T-helper 1 cell treated with Interleukin-12 subunit alpha and Interleukin-12 subunit beta and Interleukin-4 antibody, amounts not matched to agents 30 μg/mL and 1 μg/mL, for 36 hours (primary cell): ENCODE data around the gene NUP155.
"Not testable (repeated sequence)": the region's sequence is repeated elsewhere in the genome, so short reads cannot be mapped to it uniquely, and the experiment has no call there.

Experiments used
- H3K27ac Mint-ChIP-seq: one replicate; pipeline ENCODE4 v1.8.0; 2021; ENCODE audit warnings: mild to moderate bottlenecking, mixed read lengths
- H3K27me3 Mint-ChIP-seq: one replicate; pipeline ENCODE4 v1.8.0; 2021; ENCODE audit warnings: low read depth, mixed read lengths
- H3K36me3 Mint-ChIP-seq: one replicate; pipeline ENCODE4 v1.8.0; 2021; ENCODE audit warnings: low read depth, mixed read lengths
- H3K4me1 Mint-ChIP-seq: one replicate; pipeline ENCODE4 v1.8.0; 2021; ENCODE audit warnings: low read depth, mixed read lengths
- H3K4me3 Mint-ChIP-seq: one replicate; pipeline ENCODE4 v1.8.0; 2021; ENCODE audit warnings: mild to moderate bottlenecking, moderate library complexity, mixed read lengths
- H3K9me3 Mint-ChIP-seq: one replicate; pipeline ENCODE4 v1.8.0; 2021; ENCODE audit warnings: mixed read lengths

NUP155 gene

GRCh38 chr5:37323607-37324006, 47.3 kb downstream of the NUP155 start:
- no peak overlapping the region for H3K4me3 Mint-ChIP-seq
- no peak overlapping the region for H3K27ac Mint-ChIP-seq
- peaks cover 2% of the 10 kb centered on the region for H3K4me1 Mint-ChIP-seq
- H3K36me3 Mint-ChIP-seq: peaks cover 37% of the 10 kb centered on the region
- H3K27me3 Mint-ChIP-seq: no peaks in the 10 kb centered on the region
- H3K9me3 Mint-ChIP-seq: no peaks in the 10 kb centered on the region

GRCh38 chr5:37319037-37319782, 51.7 kb downstream of the NUP155 start:
- Mint-ChIP-seq H3K36me3 (peaks cover 42% of the 10 kb centered on the region), H3K27me3 (no peaks in the 10 kb centered on the region), H3K4me1 (peaks cover 10% of the 10 kb centered on the region), H3K27ac (no peak overlapping the region), H3K4me3 (no peak overlapping the region), H3K9me3 (no peaks in the 10 kb centered on the region)

- no peak overlapping the region for H3K27ac Mint-ChIP-seq
- H3K36me3 Mint-ChIP-seq: peaks cover 51% of the 10 kb centered on the region
- no peaks in the 10 kb centered on the region for H3K9me3 Mint-ChIP-seq
- H3K27me3 Mint-ChIP-seq: no peaks in the 10 kb centered on the region
- H3K4me1 Mint-ChIP-seq: peaks cover 10% of the 10 kb centered on the region
- H3K4me3 Mint-ChIP-seq: no peak overlapping the region
These were observed 54.9 kb downstream of the NUP155 start for GRCh38 chr5:37316027-37316426.

GRCh38 chr5:37310360-37310759, 60.5 kb downstream of the NUP155 start:
- Mint-ChIP-seq H3K4me3 (no peak overlapping the region), H3K27me3 (no peaks in the 10 kb centered on the region), H3K27ac (no peak overlapping the region), H3K36me3 (peaks cover 38% of the 10 kb centered on the region), H3K4me1 (peaks cover 1% of the 10 kb centered on the region), H3K9me3 (no peaks in the 10 kb centered on the region)

- Mint-ChIP-seq H3K36me3 (peaks cover 33% of the 10 kb centered on the region), H3K4me3 (no peak overlapping the region), H3K9me3 (no peaks in the 10 kb centered on the region), H3K27ac (no peak overlapping the region), H3K4me1 (no peaks in the 10 kb centered on the region), H3K27me3 (no peaks in the 10 kb centered on the region)
These were observed 62.1 kb downstream of the NUP155 start for GRCh38 chr5:37308793-37309192.

GRCh38 chr5:37304888-37305287, 66.0 kb downstream of the NUP155 start:
- Mint-ChIP-seq H3K27ac (no peak overlapping the region), H3K9me3 (no peaks in the 10 kb centered on the region), H3K4me3 (no peak overlapping the region), H3K27me3 (no peaks in the 10 kb centered on the region), H3K36me3 (peaks cover 19% of the 10 kb centered on the region), H3K4me1 (no peaks in the 10 kb centered on the region)

GRCh38 chr5:37296313-37296712, 74.6 kb downstream of the NUP155 start:
- H3K9me3 Mint-ChIP-seq, H3K4me1 Mint-ChIP-seq, H3K27me3 Mint-ChIP-seq, H3K4me3 Mint-ChIP-seq, H3K27ac Mint-ChIP-seq: not testable (repeated sequence)
- peaks cover 34% of the 10 kb centered on the region for H3K36me3 Mint-ChIP-seq

DNA sequence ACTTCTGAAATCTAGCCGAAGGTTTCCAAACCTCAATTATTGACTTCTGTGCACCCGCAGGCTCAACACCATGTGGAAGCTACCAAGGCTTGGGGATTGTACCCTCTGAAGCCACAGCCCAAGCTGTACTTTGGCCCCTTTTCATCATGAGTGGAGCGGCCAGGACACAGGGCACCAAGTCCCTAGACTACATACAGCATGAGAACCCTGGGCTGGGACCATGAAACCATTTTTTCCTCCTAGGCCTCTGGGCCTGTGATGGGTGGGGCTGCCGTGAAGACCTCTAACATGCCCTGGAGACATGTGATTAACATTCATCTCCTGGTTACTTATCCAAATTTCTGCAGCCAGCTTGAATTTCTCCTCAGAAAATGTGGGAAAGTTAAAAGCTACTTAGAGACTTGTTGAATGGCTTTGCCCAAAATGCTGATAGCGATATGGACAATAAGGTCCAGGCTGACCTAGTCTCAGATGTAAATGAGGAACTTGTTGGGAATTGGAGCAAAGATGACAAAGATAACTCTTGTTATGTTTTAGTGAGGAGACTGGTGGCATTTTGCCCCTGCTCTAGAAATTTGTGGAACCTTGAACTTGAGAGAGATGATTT, 87.6 kb downstream of the NUP155 start:
- Mint-ChIP-seq H3K36me3 (peaks cover 11% of the 10 kb centered on the region), H3K27ac (no peak overlapping the region), H3K9me3 (peaks cover 36% of the 10 kb centered on the region), H3K4me3 (no peak overlapping the region), H3K27me3 (no peaks in the 10 kb centered on the region), H3K4me1 (no peaks in the 10 kb centered on the region)

DNA sequence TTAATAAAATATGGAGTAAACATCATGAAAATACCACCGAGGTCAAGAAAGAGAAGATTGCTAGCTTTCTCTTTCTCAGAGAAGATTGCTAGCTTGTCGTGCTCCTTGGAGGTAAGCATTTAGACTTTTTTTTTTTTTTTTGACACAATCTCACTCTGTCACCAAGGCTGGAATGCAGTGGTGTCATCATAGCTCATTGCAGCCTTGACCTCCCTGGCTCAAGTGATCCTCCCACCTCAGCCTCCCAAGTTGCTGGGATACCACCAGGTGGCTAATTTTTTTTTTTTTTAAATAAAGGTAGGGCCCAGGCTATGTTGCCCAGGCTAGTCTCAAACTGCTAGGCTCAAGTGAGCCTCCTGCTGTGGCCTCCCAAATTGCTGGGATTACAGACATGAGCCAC, 95.4 kb downstream of the NUP155 start:
- peaks cover 15% of the 10 kb centered on the region for H3K9me3 Mint-ChIP-seq
- H3K27ac Mint-ChIP-seq: no peak overlapping the region
- no peaks in the 10 kb centered on the region for H3K27me3 Mint-ChIP-seq
- no peaks in the 10 kb centered on the region for H3K36me3 Mint-ChIP-seq
- H3K4me1 Mint-ChIP-seq: no peaks in the 10 kb centered on the region
- H3K4me3 Mint-ChIP-seq: no peak overlapping the region

DNA sequence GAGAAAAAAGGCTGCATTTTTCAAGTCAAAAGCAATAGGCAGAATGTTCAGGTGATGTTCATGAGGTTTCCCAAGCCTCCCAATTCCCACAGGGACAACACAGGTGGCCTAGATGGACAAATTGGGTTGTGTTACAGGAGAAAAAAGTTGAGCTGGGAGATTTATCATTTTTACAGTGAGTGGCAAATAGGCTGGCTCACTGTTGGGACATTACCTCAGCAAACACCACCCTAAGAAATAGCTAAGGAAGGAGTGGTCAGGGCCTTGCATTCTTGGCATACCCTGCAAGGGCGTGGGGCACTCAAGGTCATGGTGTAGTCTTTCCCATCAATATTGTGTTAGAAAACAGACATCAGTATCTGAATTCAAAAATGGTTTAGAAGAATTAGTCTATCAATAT, 98.4 kb downstream of the NUP155 start:
- Mint-ChIP-seq H3K4me3 (no peak overlapping the region), H3K4me1 (no peaks in the 10 kb centered on the region), H3K27ac (no peak overlapping the region)

GRCh38 chr5:37268100-37268499, 102.8 kb downstream of the NUP155 start:
- H3K9me3 Mint-ChIP-seq: peaks cover 14% of the 10 kb centered on the region
- not testable (repeated sequence) for H3K27me3 Mint-ChIP-seq, H3K27ac Mint-ChIP-seq, H3K36me3 Mint-ChIP-seq, H3K4me3 Mint-ChIP-seq, H3K4me1 Mint-ChIP-seq

More for the DNA sequence above, 98.4 kb downstream of the NUP155 start:
- Mint-ChIP-seq H3K9me3 (peaks cover 10% of the 10 kb centered on the region), H3K27me3 (no peaks in the 10 kb centered on the region), H3K36me3 (no peaks in the 10 kb centered on the region)

- H3K9me3 Mint-ChIP-seq: peaks cover 7% of the 10 kb centered on the region
- H3K27me3 Mint-ChIP-seq: no peaks in the 10 kb centered on the region
- H3K36me3 Mint-ChIP-seq: no peaks in the 10 kb centered on the region
- no peak overlapping the region for H3K4me3 Mint-ChIP-seq
- no peak overlapping the region for H3K27ac Mint-ChIP-seq
- H3K4me1 Mint-ChIP-seq: no peaks in the 10 kb centered on the region
These were observed 115.0 kb downstream of the NUP155 start for GRCh38 chr5:37255774-37256358.

- Mint-ChIP-seq H3K27ac (no peak overlapping the region), H3K4me3 (no peak overlapping the region), H3K27me3 (no peaks in the 10 kb centered on the region), H3K9me3 (peaks cover 7% of the 10 kb centered on the region), H3K4me1 (peaks cover 3% of the 10 kb centered on the region), H3K36me3 (no peaks in the 10 kb centered on the region)
These were observed 116.3 kb downstream of the NUP155 start for GRCh38 chr5:37254581-37254980.

DNA sequence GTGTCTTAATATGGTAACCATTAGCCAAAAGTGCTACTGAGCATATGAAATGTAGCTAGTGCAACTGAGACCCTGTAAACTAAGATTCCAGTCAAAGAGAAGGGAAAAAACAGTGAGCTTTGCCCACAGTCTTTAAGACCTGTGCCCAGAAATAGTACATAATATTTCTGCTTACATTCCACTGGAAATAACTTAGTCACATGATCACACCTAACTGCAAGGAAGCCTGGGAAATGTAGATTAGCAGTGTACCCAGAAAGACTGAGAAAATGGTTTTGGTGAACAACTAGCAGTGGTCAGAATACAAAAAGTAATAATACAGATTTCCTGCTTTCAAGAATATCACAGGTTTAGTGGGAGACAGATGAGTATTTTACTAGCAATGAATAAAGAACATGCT, 119.2 kb downstream of the NUP155 start:
- Mint-ChIP-seq H3K4me1 (peaks cover 7% of the 10 kb centered on the region), H3K9me3 (peaks cover 7% of the 10 kb centered on the region), H3K27ac (no peak overlapping the region), H3K4me3 (no peak overlapping the region), H3K36me3 (no peaks in the 10 kb centered on the region), H3K27me3 (no peaks in the 10 kb centered on the region)

- H3K4me1 Mint-ChIP-seq: peaks cover 7% of the 10 kb centered on the region
These were observed 121.1 kb downstream of the NUP155 start for GRCh38 chr5:37249815-37250164.

More at GRCh38 chr5:37249815-37250164, 121.1 kb downstream of the NUP155 start:
- H3K4me3 Mint-ChIP-seq: peak overlapping the region; percentile 86
- H3K36me3 Mint-ChIP-seq: no peaks in the 10 kb centered on the region
- H3K27ac Mint-ChIP-seq: peak overlapping the region; percentile 73
- peaks cover 6% of the 10 kb centered on the region for H3K9me3 Mint-ChIP-seq
- no peaks in the 10 kb centered on the region for H3K27me3 Mint-ChIP-seq
